Gastroesophageal sphincter (tissue), 3 donors: Measurements from ENCODE around the gene WDR37.

Source experiments
- EP300 ChIP-seq: sonication (generic); formaldehyde crosslinking; IDR thresholded peaks from one replicate; pipeline ENCODE4 v1.6.1; 2017; ENCODE audit warnings: antibody characterized with exemption, mild to moderate bottlenecking
- TF ChIP-seq, protein P1 (sequence below), 4 experiments: fragments of 200-600 bp in 2 of 4; fragments of 450-650 bp in 2 of 4; sonication (generic) in 1 of 4; IDR thresholded peaks; one replicate each; pipeline ENCODE4 v1.5.1; 2017 to 2019; ENCODE audit warnings: antibody characterized with exemption in 4 of 4, mild to moderate bottlenecking in 2 of 4, moderate library complexity in 2 of 4

DNA sequence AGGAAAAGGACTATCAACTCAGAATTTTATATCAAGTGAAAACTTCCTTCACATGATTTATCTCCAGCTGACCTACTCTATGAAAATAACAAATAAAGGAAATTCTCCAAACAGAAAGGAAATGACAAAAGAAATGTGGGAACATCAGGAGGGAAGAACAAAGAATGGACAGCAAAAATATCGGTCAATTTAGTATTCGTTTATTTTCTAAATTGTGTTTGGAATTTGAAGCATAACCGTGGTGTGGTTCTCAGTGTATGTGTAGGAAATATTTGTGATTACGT lies 8.7 kb downstream of the WDR37 start:
- TF ChIP-seq, protein P1, sequence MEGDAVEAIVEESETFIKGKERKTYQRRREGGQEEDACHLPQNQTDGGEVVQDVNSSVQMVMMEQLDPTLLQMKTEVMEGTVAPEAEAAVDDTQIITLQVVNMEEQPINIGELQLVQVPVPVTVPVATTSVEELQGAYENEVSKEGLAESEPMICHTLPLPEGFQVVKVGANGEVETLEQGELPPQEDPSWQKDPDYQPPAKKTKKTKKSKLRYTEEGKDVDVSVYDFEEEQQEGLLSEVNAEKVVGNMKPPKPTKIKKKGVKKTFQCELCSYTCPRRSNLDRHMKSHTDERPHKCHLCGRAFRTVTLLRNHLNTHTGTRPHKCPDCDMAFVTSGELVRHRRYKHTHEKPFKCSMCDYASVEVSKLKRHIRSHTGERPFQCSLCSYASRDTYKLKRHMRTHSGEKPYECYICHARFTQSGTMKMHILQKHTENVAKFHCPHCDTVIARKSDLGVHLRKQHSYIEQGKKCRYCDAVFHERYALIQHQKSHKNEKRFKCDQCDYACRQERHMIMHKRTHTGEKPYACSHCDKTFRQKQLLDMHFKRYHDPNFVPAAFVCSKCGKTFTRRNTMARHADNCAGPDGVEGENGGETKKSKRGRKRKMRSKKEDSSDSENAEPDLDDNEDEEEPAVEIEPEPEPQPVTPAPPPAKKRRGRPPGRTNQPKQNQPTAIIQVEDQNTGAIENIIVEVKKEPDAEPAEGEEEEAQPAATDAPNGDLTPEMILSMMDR (IDR thresholded peaks at IDR 0.05) = no peak
- no peak for TF ChIP-seq EP300
